HAP-1 (cell line): Measurements from ENCODE around the gene METTL25B.

Experiments
- DNase-seq, 2 experiments: peaks; one replicate each; pipeline ENCODE4 v3.0.0-alpha.2; 2016 to 2020; ENCODE audit warnings: low spot score in 2 of 2
- H3K27me3 ChIP-seq: fragments of 250-450 bp; sonication (Bioruptor Pico); 2 replicates; pipeline ENCODE4 v1.5.1; 2020; ENCODE audit warnings: low read depth, mild to moderate bottlenecking, moderate library complexity
- H3K36me3 ChIP-seq: fragments of 250-450 bp; sonication (Bioruptor Pico); replicated peaks from 2 replicates; pipeline ENCODE4 v1.5.1; 2020; ENCODE audit warnings: mild to moderate bottlenecking
- H3K4me1 ChIP-seq: fragments of 250-450 bp; sonication (Bioruptor Pico); 2 replicates; pipeline ENCODE4 v1.5.1; 2020; ENCODE audit warnings: mild to moderate bottlenecking
- H3K4me3 ChIP-seq: fragments of 250-450 bp; sonication (Bioruptor Pico); 2 replicates; pipeline ENCODE4 v1.5.1; 2020; ENCODE audit warnings: mild to moderate bottlenecking, moderate library complexity
- H3K9me3 ChIP-seq: fragments of 250-450 bp; sonication (Bioruptor Pico); 2 replicates; pipeline ENCODE4 v1.5.1; 2020; ENCODE audit warnings: mild to moderate bottlenecking, moderate library complexity
- in situ Hi-C: fragments of 300-500 bp; cut with MboI; formaldehyde crosslinking; loops from 3 replicates; pipeline ENCODE4 v1.14.3; 2020; ENCODE audit warnings: low sequenced_read_pairs, inconsistent platforms, mixed read lengths

Gene METTL25B

GRCh38 chr1:156743367-156744302, 15.4 kb downstream of the METTL25B start:
- in situ Hi-C loops: no loop called here
- Histone ChIP-seq H3K4me3 (no peak overlapping the region), H3K4me1 (peaks cover 36% of the 10 kb centered on the region), H3K36me3 (peaks cover 42% of the 10 kb centered on the region), H3K9me3 (no peaks in the 10 kb centered on the region; the same call in 1 of the 2 replicates), H3K27me3 (no peaks in the 10 kb centered on the region)
- no peak for DNase-seq

- Histone ChIP-seq H3K9me3 (no peaks in the 10 kb centered on the region; the same call in 1 of the 2 replicates), H3K4me1 (peaks cover 43% of the 10 kb centered on the region), H3K27me3 (no peaks in the 10 kb centered on the region), H3K36me3 (peaks cover 48% of the 10 kb centered on the region), H3K4me3 (no peak overlapping the region)
- in situ Hi-C loops: no loop called here
- no peak for DNase-seq
Observed at GRCh38 chr1:156744344-156744743, 16.1 kb downstream of the METTL25B start.

GRCh38 chr1:156744786-156745419, 16.6 kb downstream of the METTL25B start:
- Histone ChIP-seq H3K27me3 (no peaks in the 10 kb centered on the region), H3K4me3 (no peak overlapping the region), H3K9me3 (no peaks in the 10 kb centered on the region; the same call in 1 of the 2 replicates), H3K36me3 (peaks cover 52% of the 10 kb centered on the region), H3K4me1 (peaks cover 42% of the 10 kb centered on the region)
- DNase-seq: no peak
- in situ Hi-C loops: no loop called here

GRCh38 chr1:156745881-156746280, 17.6 kb downstream of the METTL25B start:
- in situ Hi-C loops: no loop called here
- Histone ChIP-seq H3K4me3 (no peak overlapping the region), H3K27me3 (no peaks in the 10 kb centered on the region), H3K36me3 (peaks cover 52% of the 10 kb centered on the region), H3K9me3 (no peaks in the 10 kb centered on the region; the same call in 1 of the 2 replicates), H3K4me1 (peaks cover 40% of the 10 kb centered on the region)
- no peak for DNase-seq

GRCh38 chr1:156746406-156746727, 18.1 kb downstream of the METTL25B start:
- in situ Hi-C loops: no loop called here
- peaks cover 52% of the 10 kb centered on the region for H3K36me3 ChIP-seq
- H3K27me3 ChIP-seq: no peaks in the 10 kb centered on the region
- no peak for DNase-seq
- no peaks in the 10 kb centered on the region; the same call in 1 of the 2 replicates for H3K9me3 ChIP-seq
- H3K4me3 ChIP-seq: no peak overlapping the region; the same call in 1 of the 2 replicates
- H3K4me1 ChIP-seq: peaks cover 39% of the 10 kb centered on the region

GRCh38 chr1:156746728-156747631, 18.7 kb downstream of the METTL25B start:
- no peaks in the 10 kb centered on the region; the same call in 1 of the 2 replicates for H3K9me3 ChIP-seq
- H3K4me3 ChIP-seq: peak overlapping the region; percentile 77
- H3K36me3 ChIP-seq: peaks cover 46% of the 10 kb centered on the region
- DNase-seq: peak; percentile 76 to 97
- in situ Hi-C loops: no loop called here
- H3K27me3 ChIP-seq: no peaks in the 10 kb centered on the region
- H3K4me1 ChIP-seq: peaks cover 32% of the 10 kb centered on the region

- H3K27me3 ChIP-seq: no peaks in the 10 kb centered on the region
- no peaks in the 10 kb centered on the region; the same call in 1 of the 2 replicates for H3K9me3 ChIP-seq
- no peak for DNase-seq
- H3K36me3 ChIP-seq: peaks cover 42% of the 10 kb centered on the region
- H3K4me1 ChIP-seq: peaks cover 32% of the 10 kb centered on the region
- H3K4me3 ChIP-seq: peak overlapping the region; percentile 77
- in situ Hi-C loops: no loop called here
Observed at GRCh38 chr1:156747742-156748669, 19.7 kb downstream of the METTL25B start.

- H3K27me3 ChIP-seq: no peaks in the 10 kb centered on the region
- H3K36me3 ChIP-seq: peaks cover 34% of the 10 kb centered on the region
- H3K4me3 ChIP-seq: peak overlapping the region; percentile 77
- peaks cover 32% of the 10 kb centered on the region for H3K4me1 ChIP-seq
- in situ Hi-C loops: no loop called here
- no peaks in the 10 kb centered on the region; the same call in 1 of the 2 replicates for H3K9me3 ChIP-seq
- peak in 1 of 2 experiments; percentile 42 for DNase-seq
Observed at GRCh38 chr1:156748670-156749418, 20.6 kb downstream of the METTL25B start.

GRCh38 chr1:156749419-156750118, 21.3 kb downstream of the METTL25B start:
- Histone ChIP-seq H3K4me3 (peak overlapping the region; percentile 77), H3K36me3 (peaks cover 29% of the 10 kb centered on the region), H3K4me1 (peaks cover 32% of the 10 kb centered on the region), H3K9me3 (no peaks in the 10 kb centered on the region; the same call in 1 of the 2 replicates), H3K27me3 (no peaks in the 10 kb centered on the region)
- in situ Hi-C loops: no loop called here
- DNase-seq: no peak

GRCh38 chr1:156750191-156750672, 22.0 kb downstream of the METTL25B start:
- Histone ChIP-seq H3K27me3 (no peaks in the 10 kb centered on the region), H3K4me1 (peaks cover 32% of the 10 kb centered on the region), H3K36me3 (peaks cover 23% of the 10 kb centered on the region), H3K4me3 (peak overlapping the region; percentile 77), H3K9me3 (no peaks in the 10 kb centered on the region; the same call in 1 of the 2 replicates)
- no peak for DNase-seq
- in situ Hi-C loops: no loop called here

GRCh38 chr1:156750711-156751450, 22.6 kb downstream of the METTL25B start:
- in situ Hi-C loops: no loop called here
- Histone ChIP-seq H3K36me3 (peaks cover 16% of the 10 kb centered on the region), H3K4me3 (peak overlapping the region; percentile 77), H3K27me3 (no peaks in the 10 kb centered on the region), H3K9me3 (no peaks in the 10 kb centered on the region; the same call in 1 of the 2 replicates), H3K4me1 (peaks cover 32% of the 10 kb centered on the region)
- peak in 1 of 2 experiments; percentile 56 for DNase-seq
